ENCODE measurements around the gene CTDSP1. TPM values are rescaled to one million over a fixed set of nuclear protein-coding genes. Genes with fewer than 3 reads are reported as not detected.

The CTDSP1 gene
- total RNA-seq, 1 experiment from 2014 or later: 52.3 TPM

DNA sequence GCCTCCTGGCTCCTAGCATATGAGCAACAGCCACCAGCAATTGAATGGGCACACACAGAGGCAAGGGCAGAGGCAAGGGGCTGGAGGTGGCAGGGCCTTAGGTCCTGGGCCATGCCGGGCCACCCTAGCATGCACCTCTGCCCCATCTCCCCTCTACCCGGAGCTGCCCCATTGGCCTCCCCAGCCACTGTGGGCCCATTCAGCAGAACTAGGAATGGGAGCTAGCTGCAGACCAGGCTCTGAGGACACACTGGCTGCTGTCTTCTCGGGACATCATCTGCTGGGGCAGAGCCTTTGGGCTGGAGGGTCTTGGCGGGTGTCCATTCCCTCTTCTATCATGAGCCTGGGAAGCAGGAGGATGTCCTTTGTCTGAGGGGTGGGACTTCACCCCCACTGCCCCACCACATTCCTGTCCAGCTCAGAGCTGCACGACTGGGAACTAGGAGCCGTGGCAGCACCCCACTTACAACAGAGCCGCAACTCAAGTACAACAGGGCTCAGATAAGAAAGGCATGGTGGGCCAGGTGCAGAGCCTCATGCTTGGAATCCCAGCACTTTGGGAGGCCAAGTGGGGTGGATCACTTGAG, 20.1 kb downstream of the CTDSP1 start:
- no peak for TF ChIP-seq CTCF (conservative IDR thresholded peaks at IDR 0.05)
- Histone ChIP-seq H3K27ac (ENCODE audit: insufficient read length, low read depth, low read length) (no peak overlapping the region), H2BK120ac (ENCODE audit: low read depth, low read length, poor library complexity, severe bottlenecking) (no peak overlapping the region), H3K9me3 (ENCODE audit: control insufficient read depth, low read depth, low read length) (no peaks in the 10 kb centered on the region), H4K20me1 (ENCODE audit: control insufficient read depth, insufficient read depth, insufficient read length) (no peaks in the 10 kb centered on the region), H3T11ph (ENCODE audit: low read length) (no peak overlapping the region), H2BK5ac (ENCODE audit: insufficient read length, low read length) (no peak overlapping the region), H3K4me2 (ENCODE audit: insufficient read depth, insufficient read length, low read length) (no peak overlapping the region), H3K23me2 (ENCODE audit: insufficient read length, low read depth, low read length, poor library complexity, severe bottlenecking) (no peaks in the 10 kb centered on the region), H3K4ac (ENCODE audit: low read depth, low read length) (no peak overlapping the region), H3K9ac (ENCODE audit: extremely low read depth, insufficient read length, low read length) (no peak overlapping the region), H3K56ac (ENCODE audit: insufficient read length, low read depth, low read length) (no peak overlapping the region), H4K8ac (replicated peaks; ENCODE audit: insufficient read length, low read depth, low read length) (no peak overlapping the region), H2BK15ac (ENCODE audit: low read depth, low read length) (no peak overlapping the region), H3K14ac (ENCODE audit: insufficient read depth, low read length) (no peak overlapping the region), H2BK12ac (ENCODE audit: insufficient read length, low read depth, low read length) (no peak overlapping the region), H3K18ac (ENCODE audit: insufficient read length, low read depth, low read length) (no peak overlapping the region), H2AK5ac (ENCODE audit: insufficient read length, low read length) (no peak overlapping the region), H2BK20ac (ENCODE audit: low read depth, low read length, poor library complexity, severe bottlenecking) (no peak overlapping the region), H4K91ac (ENCODE audit: insufficient read length, low read depth, low read length) (no peak overlapping the region), H4K5ac (ENCODE audit: insufficient read length, low read depth, low read length) (no peak overlapping the region), H3K79me1 (ENCODE audit: insufficient read depth, low read depth, low read length, poor library complexity, severe bottlenecking) (no peaks in the 10 kb centered on the region), H3K23ac (ENCODE audit: insufficient read length, low read depth, low read length) (no peak overlapping the region), H3K79me2 (ENCODE audit: insufficient read depth, low read length) (no peaks in the 10 kb centered on the region), H3K4me1 (ENCODE audit: insufficient read depth, low read length) (no peaks in the 10 kb centered on the region), H2AFZ (ENCODE audit: low read length) (no peak overlapping the region), H3K27me3 (ENCODE audit: insufficient read depth, low read length) (no peaks in the 10 kb centered on the region)
- peak overlapping the region in 2 of 3 experiments; percentile 2 to 65; a peak in 2 of 7 replicates for H3K27ac Mint-ChIP-seq
- WGBS (ENCODE audit: extremely low coverage, insufficient read length, low lambda C conversion rate): no CpG with 5 or more reads among the region's 7 CpGs
- no peak for DNase-seq
- H3K27me3 Mint-ChIP-seq (ENCODE audit: low read depth): no peaks in the 10 kb centered on the region; the same call in 1 of the 2 replicates
- no peaks in the 10 kb centered on the region for H3K9me3 Mint-ChIP-seq
- H3K4me1 Mint-ChIP-seq: peaks cover 6 to 10% of the 10 kb centered on the region in 2 experiments
- H3K4me3 Mint-ChIP-seq: peak overlapping the region in 1 of 2 experiments; percentile 44; a peak in 1 of 5 replicates
- H3K36me3 Mint-ChIP-seq (ENCODE audit: insufficient read depth in 1 of 3, low read depth in 3 of 3): no peaks in the 10 kb centered on the region

All from H9 (cell line).